Stomach smooth muscle (tissue), 2 donors: ENCODE results near the gene PPP1R1A.

ENCODE experiments used
- H3K27ac ChIP-seq: one replicate; pipeline ENCODE4 v1.7.0; 2013; ENCODE audit warnings: mild to moderate bottlenecking, low read length, inconsistent platforms
- H3K27me3 ChIP-seq, 2 donors: one replicate each; pipeline ENCODE4 v1.7.0; 2013; ENCODE audit warnings: low read length in 2 of 2; ENCODE audit not compliant: insufficient read depth in 2 of 2, control insufficient read depth in 1 of 2
- H3K36me3 ChIP-seq, 2 donors: one replicate each; pipeline ENCODE4 v1.7.0; 2013; ENCODE audit warnings: low read length in 2 of 2; ENCODE audit not compliant: control insufficient read depth in 2 of 2, insufficient read depth in 2 of 2
- H3K4me1 ChIP-seq: one replicate; pipeline ENCODE4 v1.7.0; 2013; ENCODE audit warnings: low read length; ENCODE audit not compliant: control insufficient read depth, insufficient read depth
- H3K4me3 ChIP-seq, 2 donors: one replicate each; pipeline ENCODE4 v1.7.0; 2013; ENCODE audit warnings: low read length in 2 of 2
- H3K9ac ChIP-seq, 2 donors: one replicate each; pipeline ENCODE4 v1.7.0; 2013; ENCODE audit warnings: low read length in 2 of 2, mild to moderate bottlenecking in 1 of 2
- H3K9me3 ChIP-seq, 2 donors: one replicate each; pipeline ENCODE4 v1.7.0; 2013; ENCODE audit warnings: low read length in 2 of 2; ENCODE audit not compliant: control insufficient read depth in 2 of 2
- donor health status: healthy.
- donor health status: Pancreatic carcinoma.

The PPP1R1A gene

DNA sequence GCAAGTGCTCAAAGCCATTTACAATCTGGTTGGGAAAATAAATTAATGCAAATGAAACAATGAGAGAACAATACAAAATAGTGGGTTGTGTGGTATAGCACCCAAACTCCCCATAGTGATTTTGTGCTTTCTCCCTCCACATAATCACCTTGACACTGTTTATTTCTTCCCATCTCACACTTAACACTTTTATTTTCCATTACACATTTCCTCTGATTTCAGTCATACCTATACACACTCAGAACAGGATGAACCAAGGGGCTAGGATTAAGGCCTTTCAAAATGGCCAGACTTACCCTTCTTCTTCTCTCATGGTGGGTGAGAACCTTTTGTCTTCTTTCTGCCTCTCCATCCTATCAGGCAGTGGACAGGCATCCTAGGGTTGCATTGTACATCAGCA, 53.0 kb downstream of the PPP1R1A start:
- H3K27me3 ChIP-seq = peaks cover 2% of the 10 kb centered on the region in 2 donors
- no peaks in the 10 kb centered on the region for H3K9me3 ChIP-seq
- no peaks in the 10 kb centered on the region for H3K36me3 ChIP-seq
- H3K27ac ChIP-seq = no peak overlapping the region
- no peak overlapping the region for H3K4me3 ChIP-seq
- no peak overlapping the region for H3K9ac ChIP-seq
- no peaks in the 10 kb centered on the region for H3K4me1 ChIP-seq

DNA sequence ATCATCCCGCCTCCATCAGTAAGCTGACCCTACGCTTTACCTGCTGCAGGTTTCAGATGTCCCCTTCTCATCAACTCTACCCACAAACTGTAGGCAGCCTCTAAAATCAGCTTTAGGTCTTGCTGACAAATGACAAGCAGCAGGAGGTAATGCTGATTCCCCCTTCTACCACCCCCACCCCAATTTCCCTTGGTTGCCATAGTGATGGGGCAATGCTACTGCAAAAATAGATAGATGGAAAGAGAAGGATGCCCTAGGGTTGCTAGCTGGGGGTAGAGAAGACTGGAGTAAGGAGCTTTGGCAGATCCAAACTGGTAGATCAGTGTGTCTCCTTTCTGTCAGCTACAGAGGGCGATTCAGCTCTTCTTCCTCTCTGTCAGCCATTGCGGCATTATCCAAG, 58.9 kb downstream of the PPP1R1A start:
- Histone ChIP-seq H3K4me1 (no peaks in the 10 kb centered on the region), H3K9ac (no peak overlapping the region), H3K27ac (no peak overlapping the region), H3K9me3 (no peaks in the 10 kb centered on the region), H3K27me3 (peaks cover 2% of the 10 kb centered on the region in 2 donors), H3K36me3 (no peaks in the 10 kb centered on the region), H3K4me3 (no peak overlapping the region)
